ENCODE results near the gene ULK2. TPM values are rescaled to one million over a fixed set of nuclear protein-coding genes. Genes with fewer than 3 reads are reported as not detected.

The ULK2 gene
- total RNA-seq, 1 experiment from 2014 or later: 12.7 TPM

DNA sequence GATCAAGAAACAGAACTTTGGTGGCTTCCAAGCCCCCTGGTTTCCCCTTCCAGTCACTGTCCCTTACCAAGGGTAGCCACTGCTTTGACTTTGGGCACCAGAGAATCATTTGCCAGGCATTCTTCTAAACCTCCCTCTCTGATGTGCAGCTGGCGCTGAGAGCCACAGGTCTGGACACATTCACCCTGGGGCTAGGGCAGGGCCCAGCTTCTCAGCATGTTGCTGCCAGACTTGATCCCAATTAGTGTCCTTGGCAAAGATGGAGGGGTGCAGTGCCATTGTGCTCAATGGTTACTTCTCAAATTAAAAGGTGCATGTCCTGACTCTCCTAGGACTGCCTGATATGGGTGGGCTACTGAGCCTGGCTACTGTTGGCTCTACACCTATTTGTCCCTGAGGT lies 143.8 kb downstream of the ULK2 start:
- no peaks in the 10 kb centered on the region for H3K9me2 ChIP-seq (ENCODE audit: insufficient read depth)
- H3K27me3 ChIP-seq (ENCODE audit: insufficient read depth, low read length): no peaks in the 10 kb centered on the region
- ATAC-seq (no peak), DNase-seq (ENCODE audit: low read depth, low spot score) (no peak)
- peaks cover 13 to 29% of the 10 kb centered on the region in 2 experiments; a peak in 3 of 4 replicates for H3K4me1 ChIP-seq (ENCODE audit: control insufficient read depth in 1 of 2, insufficient read depth in 2 of 2, low read length in 2 of 2)
- RAD21 ChIA-PET (ENCODE audit: low non-redundant PET in 1 of 2, low total read pairs in 2 of 2, uncharacterized antibody in 2 of 2, unreplicated experiment in 2 of 2): no interaction called here
- POLR2A ChIA-PET: no interaction called here
- no peak overlapping the region for H3K9ac ChIP-seq (ENCODE audit: low read length)
- H3K9me3 ChIP-seq (ENCODE audit: control insufficient read depth in 1 of 2, insufficient read depth in 1 of 2, low read depth in 1 of 2, low read length in 2 of 2): no peaks in the 10 kb centered on the region
- no peaks in the 10 kb centered on the region for H3K79me2 ChIP-seq (ENCODE audit: insufficient read depth, low read length)
- no peaks in the 10 kb centered on the region for H3K36me3 ChIP-seq (ENCODE audit: control insufficient read depth in 1 of 2, insufficient read depth in 2 of 2, low read length in 2 of 2)
- no peak overlapping the region for H2AFZ ChIP-seq (ENCODE audit: low read depth, low read length, poor library complexity, severe bottlenecking)
- H3K4me3 ChIP-seq (replicated peaks in 1 of 2; ENCODE audit: low read depth in 1 of 2, low read length in 2 of 2): no peak overlapping the region
- 0 out of 2 replicates have a peak overlapping the region, but pooled peaks have one; percentile 1 for H3K4me2 ChIP-seq (ENCODE audit: low read length)
- H3K27ac ChIP-seq (ENCODE audit: low read depth, low read length): no peak overlapping the region
- no peaks in the 10 kb centered on the region for H4K20me1 ChIP-seq (ENCODE audit: insufficient read depth)
- no TSS peak for BruUV-seq (replicated peaks)
- intact Hi-C loops (cut with micrococcal nuclease): no loop called here
- CTCF ChIA-PET: interaction anchor here (1.1 kb wide), 1 partner anchor 21 kb away, joined by 4 read pairs; no protein-coding TSS in a partner anchor
- TF ChIP-seq YY1 (IDR thresholded peaks at IDR 0.05; ENCODE audit: extremely low read depth, insufficient replicate concordance, low read depth, low read length) (no peak), POLR2AphosphoS5 (IDR thresholded peaks at IDR 0.05; ENCODE audit: low read depth, low read length) (no peak), SP1 (IDR thresholded peaks at IDR 0.05; ENCODE audit: low read depth) (no peak), JUND (IDR thresholded peaks at IDR 0.05) (no peak), EZH2phosphoT487 (IDR thresholded peaks at IDR 0.05; ENCODE audit: borderline replicate concordance) (no peak), ZNF274 (IDR thresholded peaks at IDR 0.05; ENCODE audit: low read depth, low read length) (no peak), ELF1 (IDR thresholded peaks at IDR 0.05; ENCODE audit: borderline replicate concordance, low read depth) (no peak), SIN3A (IDR thresholded peaks at IDR 0.05; ENCODE audit: low read depth) (no peak), EGR1 (IDR thresholded peaks at IDR 0.05; ENCODE audit: low read depth) (no peak), CEBPB (IDR thresholded peaks at IDR 0.05; ENCODE audit: low read depth) (no peak)
- TF ChIP-seq, protein P1, sequence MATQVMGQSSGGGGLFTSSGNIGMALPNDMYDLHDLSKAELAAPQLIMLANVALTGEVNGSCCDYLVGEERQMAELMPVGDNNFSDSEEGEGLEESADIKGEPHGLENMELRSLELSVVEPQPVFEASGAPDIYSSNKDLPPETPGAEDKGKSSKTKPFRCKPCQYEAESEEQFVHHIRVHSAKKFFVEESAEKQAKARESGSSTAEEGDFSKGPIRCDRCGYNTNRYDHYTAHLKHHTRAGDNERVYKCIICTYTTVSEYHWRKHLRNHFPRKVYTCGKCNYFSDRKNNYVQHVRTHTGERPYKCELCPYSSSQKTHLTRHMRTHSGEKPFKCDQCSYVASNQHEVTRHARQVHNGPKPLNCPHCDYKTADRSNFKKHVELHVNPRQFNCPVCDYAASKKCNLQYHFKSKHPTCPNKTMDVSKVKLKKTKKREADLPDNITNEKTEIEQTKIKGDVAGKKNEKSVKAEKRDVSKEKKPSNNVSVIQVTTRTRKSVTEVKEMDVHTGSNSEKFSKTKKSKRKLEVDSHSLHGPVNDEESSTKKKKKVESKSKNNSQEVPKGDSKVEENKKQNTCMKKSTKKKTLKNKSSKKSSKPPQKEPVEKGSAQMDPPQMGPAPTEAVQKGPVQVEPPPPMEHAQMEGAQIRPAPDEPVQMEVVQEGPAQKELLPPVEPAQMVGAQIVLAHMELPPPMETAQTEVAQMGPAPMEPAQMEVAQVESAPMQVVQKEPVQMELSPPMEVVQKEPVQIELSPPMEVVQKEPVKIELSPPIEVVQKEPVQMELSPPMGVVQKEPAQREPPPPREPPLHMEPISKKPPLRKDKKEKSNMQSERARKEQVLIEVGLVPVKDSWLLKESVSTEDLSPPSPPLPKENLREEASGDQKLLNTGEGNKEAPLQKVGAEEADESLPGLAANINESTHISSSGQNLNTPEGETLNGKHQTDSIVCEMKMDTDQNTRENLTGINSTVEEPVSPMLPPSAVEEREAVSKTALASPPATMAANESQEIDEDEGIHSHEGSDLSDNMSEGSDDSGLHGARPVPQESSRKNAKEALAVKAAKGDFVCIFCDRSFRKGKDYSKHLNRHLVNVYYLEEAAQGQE (IDR thresholded peaks at IDR 0.05; ENCODE audit: low read depth): no peak
- TF ChIP-seq, protein P2, sequence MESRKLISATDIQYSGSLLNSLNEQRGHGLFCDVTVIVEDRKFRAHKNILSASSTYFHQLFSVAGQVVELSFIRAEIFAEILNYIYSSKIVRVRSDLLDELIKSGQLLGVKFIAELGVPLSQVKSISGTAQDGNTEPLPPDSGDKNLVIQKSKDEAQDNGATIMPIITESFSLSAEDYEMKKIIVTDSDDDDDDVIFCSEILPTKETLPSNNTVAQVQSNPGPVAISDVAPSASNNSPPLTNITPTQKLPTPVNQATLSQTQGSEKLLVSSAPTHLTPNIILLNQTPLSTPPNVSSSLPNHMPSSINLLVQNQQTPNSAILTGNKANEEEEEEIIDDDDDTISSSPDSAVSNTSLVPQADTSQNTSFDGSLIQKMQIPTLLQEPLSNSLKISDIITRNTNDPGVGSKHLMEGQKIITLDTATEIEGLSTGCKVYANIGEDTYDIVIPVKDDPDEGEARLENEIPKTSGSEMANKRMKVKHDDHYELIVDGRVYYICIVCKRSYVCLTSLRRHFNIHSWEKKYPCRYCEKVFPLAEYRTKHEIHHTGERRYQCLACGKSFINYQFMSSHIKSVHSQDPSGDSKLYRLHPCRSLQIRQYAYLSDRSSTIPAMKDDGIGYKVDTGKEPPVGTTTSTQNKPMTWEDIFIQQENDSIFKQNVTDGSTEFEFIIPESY (IDR thresholded peaks at IDR 0.05; ENCODE audit: extremely low read depth, insufficient replicate concordance, low read length): no peak
- TF ChIP-seq, protein P3, sequence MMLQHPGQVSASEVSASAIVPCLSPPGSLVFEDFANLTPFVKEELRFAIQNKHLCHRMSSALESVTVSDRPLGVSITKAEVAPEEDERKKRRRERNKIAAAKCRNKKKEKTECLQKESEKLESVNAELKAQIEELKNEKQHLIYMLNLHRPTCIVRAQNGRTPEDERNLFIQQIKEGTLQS (IDR thresholded peaks at IDR 0.05): no peak
- TF ChIP-seq, protein P4, sequence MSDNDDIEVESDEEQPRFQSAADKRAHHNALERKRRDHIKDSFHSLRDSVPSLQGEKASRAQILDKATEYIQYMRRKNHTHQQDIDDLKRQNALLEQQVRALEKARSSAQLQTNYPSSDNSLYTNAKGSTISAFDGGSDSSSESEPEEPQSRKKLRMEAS (IDR thresholded peaks at IDR 0.05): no peak
